Amniotic epithelial cell (primary cell): ENCODE measurements around the gene SPAG5.

ENCODE experiments used
- DNase-seq: peaks from one replicate; pipeline ENCODE4 v3.0.0-alpha.2; 2010; ENCODE audit warnings: low read depth

Gene SPAG5

GRCh38 chr17:28571361-28572122 lies 27.3 kb downstream of the SPAG5 start, which contains the start of gene PIGS:
Gene PIGS (minus strand): TSS chr17:28571524. CDS start chr17:28571496, 28 bp downstream.
- DNase-seq, result peak; percentile 82

DNA sequence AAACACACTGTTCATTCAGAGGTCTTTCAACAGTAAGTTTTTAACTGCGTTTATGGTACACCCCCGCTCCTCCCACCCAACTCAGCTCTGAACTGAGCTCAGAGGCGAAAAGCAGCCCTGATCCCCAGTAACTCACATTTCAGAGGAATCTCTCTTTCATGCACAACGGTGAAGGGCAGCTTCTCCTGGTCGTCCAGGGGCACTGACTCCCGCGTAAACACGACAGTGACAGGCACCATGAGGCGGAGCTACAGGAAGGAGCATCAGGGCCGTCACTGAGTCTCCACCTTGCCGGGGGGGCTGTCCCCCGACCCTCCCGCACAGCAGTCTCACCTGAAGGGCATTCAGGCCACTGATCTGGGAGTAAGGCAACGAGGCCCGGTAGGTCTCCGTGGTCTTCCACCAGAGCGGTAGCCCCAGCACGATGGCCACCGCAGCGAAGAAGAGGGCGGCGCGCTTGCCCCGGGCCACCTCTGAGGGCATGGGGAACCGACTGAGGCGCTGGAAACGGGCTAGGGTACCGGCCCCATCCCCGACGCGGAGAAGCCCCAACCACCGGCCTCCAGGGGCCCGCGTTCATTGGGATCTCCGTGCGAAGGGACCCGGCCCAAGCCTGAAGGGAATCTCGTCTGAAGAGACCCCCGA lies 28.0 kb downstream of the SPAG5 start:
- no peak for DNase-seq

- DNase-seq, result no peak
Measured at GRCh38 chr17:28569446-28569845, 29.4 kb downstream of the SPAG5 start.

GRCh38 chr17:28567604-28568003 lies 31.2 kb downstream of the SPAG5 start:
- no peak for DNase-seq

GRCh38 chr17:28563475-28563874 lies 35.4 kb downstream of the SPAG5 start:
- DNase-seq, result peak; percentile 82

DNA sequence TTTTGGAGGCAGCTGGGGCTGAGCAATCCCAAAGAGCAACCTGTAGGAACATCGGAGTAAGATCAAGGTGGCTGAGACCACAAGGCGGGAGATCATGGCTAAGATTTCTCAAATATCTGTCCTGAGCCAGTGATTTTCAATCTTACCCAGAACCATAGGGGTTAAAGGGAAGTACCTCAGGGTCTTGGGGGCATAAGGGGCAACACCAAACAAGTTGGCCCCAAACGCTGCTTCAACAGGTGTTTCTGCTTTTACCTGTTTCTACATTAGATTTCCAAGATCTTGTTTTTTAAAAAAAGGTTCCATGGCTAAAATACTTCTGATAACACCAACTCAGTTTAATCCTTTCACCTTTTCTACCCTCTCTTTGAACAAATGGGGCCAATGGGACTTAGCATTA lies 43.8 kb downstream of the SPAG5 start:
- DNase-seq, result no peak

DNA sequence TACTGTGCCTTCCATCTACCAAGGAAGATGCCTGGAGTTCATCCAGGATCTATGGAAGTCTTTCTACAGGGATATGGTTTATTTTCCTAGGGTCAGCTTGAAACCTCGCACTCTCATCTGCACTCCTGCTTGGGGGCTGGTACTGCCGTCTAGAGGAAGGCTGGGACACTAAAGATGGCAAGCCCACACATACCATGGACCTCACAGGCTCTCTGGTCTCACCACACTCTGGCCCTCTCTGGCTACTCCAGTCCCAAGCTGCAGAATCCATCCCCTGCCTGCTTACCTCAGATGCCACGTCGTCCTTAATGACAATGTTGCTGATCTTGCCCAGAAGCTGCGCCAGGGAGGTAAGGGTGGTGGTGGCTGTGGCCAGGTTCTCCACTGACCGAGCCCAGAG lies 44.3 kb downstream of the SPAG5 start:
- DNase-seq, result no peak

DNA sequence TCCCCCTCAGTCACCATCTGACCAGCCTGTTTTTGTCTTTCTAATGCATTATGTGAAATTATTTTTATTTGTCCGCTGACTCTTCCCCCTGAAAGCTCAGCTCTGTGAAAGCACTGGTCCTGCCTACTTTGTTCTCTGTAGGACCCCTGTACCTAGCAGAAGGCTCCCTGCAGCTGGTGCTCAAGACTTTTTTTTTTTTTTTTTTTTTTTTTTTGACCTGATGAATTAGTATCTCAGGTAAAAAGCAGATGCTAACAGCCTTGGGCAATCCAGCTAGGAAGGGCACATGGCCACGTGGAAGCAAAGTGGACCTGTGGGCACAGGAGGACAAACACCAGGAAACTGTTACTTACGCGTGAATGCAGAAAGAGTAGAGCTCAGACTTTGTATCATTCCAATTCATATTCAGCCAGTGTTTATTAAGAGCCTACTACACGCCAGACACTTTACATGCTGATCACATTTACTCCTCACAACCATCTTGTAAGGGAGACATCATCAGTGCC lies 45.8 kb downstream of the SPAG5 start:
- no peak for DNase-seq

- peak; percentile 51 for DNase-seq
Measured at GRCh38 chr17:28552176-28552999, 46.4 kb downstream of the SPAG5 start, which contains the start of gene UNC119. Gene UNC119 (minus strand): TSS chr17:28552624. CDS start chr17:28552557, 67 bp downstream.

DNA sequence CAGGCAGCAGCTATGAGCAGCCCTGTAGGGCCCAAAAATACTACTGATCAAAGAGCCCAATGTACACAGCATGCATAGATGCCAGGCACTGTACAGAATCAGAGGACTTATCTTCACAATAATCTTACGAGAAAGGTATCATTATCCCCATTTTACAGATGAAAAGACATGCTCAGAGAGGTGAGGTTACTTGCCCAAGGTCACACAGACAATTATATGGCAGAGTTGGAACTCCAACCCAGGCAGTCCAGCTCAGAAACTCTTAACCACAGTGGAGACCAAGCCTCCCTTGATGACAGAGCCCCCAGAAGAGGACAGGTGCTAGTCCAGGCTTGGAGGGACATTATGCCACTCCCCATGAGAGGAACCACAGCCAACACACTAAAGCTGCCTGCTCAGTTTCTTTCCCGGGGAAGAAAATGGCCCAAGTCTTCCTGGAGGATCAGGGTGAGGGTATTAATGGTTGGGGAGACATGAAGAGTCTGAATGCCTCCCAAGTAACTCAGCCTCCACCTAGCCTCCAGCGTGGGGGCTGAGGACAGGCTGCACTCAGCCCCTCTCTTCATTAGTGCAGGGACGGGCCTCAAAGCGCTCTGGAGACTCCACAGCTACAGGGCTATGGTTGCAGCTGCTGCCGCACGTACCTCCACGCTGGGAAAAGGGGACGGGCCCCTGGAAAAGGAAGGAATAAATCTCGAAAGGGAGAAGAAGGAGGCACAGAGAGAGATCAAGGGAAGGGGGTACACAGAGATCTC lies 47.2 kb downstream of the SPAG5 start:
- peak; percentile 9 for DNase-seq

GRCh38 chr17:28550858-28551257 lies 48.0 kb downstream of the SPAG5 start:
- DNase-seq, result no peak

DNA sequence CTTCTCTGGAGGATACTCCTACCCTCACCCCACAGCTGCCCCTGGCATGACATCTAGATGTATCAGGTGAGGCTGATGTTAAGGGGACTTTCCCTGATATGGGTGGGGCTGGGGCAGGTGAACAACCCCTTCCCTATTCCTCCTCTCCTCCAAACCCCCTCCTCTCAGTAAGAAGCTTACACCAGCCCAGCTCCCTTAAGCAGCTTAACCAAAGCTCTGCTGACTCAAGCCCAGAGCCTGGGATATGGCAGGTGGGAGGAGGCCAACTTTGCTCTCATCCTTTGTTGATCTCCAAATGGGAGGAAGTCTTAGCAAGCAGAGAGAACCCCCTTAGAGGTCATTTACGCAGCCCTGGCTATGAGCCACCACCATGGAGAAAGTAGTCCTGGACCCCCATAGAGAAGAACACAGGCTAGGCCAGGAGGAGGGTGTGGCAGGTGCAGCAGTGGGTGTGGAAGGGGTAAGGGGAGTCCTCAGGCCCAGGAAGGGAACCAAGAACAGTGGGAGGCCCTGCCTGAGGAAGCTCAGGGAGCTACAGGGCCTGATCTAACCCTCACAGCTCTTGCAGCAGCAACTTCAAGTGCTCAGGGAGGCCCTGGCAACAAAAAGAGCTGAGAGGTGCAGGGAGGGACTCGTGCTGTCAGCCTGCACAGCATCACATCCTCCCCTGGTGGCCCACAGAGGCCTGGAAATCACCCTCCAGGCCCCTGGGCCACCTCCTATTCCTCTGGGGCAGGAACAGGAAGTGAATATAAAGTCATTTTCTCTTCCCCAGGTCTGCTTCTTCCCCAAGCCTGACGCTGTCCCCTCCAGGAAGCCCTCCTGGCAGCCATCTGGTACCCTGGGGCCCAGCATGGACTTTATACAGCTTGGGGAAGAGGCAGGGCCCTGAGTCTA lies 49.3 kb downstream of the SPAG5 start:
- no peak for DNase-seq

DNA sequence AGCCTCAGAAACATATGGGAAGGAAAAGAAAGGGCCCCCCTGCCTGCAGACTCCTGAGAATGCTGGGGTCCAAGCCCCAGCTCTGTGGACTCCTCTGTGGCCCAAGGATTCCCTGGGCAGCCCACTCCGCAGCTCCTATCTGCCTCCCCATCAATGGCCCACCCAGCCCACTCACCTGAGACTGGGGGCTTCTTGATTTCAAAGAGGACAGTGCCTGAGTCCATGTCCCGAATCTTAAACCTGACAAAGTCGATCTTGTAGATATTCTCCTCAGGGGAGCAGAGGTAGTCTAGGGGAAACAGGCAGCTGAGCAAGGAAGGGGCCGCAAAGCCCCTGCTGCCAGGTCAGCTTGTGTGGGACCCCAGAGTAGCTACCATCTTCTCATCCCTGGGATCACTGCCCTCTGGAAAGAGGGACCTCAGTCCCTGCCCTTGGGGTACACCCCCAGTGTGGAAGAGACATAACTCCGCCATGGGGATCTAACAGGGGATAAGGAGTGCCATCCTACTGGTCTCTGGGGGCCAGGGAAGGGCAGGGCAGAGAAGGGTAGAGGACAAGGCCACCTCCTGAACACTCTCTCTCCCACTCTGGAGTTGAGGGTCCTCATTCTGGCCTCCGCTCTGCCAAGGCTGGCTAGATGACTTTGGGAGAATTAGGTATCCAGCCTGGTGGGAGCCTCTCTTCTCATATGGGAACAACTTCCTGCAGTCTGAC lies 50.3 kb downstream of the SPAG5 start:
- no peak for DNase-seq

GRCh38 chr17:28547623-28548416 lies 51.0 kb downstream of the SPAG5 start:
- peak; percentile 52 for DNase-seq

DNA sequence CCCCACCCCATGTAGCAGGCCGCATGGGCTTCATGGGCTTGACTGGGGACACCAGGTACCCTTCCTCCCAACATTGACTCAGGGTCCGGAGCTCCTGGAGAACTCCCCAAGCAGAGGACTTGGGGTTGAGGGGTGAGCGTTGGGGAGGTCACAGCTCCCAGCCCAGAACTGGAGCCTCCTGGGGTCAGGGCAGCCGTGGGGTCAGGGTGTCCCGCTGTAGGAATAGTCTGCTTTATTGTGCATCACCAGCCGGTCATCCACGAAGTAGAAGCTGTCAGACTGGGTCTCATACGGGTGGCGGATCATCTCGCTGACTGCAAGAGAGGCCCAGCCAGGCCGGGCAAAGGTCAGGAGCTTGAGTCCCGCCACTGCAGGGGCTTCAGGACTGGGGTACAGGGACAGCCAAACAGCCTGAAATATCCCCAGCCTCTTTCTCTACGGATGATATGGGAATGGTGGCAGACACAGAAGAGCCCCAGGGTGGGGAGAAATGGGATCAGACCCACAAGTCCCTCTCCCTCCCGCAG lies 51.7 kb downstream of the SPAG5 start:
- DNase-seq, result no peak

DNA sequence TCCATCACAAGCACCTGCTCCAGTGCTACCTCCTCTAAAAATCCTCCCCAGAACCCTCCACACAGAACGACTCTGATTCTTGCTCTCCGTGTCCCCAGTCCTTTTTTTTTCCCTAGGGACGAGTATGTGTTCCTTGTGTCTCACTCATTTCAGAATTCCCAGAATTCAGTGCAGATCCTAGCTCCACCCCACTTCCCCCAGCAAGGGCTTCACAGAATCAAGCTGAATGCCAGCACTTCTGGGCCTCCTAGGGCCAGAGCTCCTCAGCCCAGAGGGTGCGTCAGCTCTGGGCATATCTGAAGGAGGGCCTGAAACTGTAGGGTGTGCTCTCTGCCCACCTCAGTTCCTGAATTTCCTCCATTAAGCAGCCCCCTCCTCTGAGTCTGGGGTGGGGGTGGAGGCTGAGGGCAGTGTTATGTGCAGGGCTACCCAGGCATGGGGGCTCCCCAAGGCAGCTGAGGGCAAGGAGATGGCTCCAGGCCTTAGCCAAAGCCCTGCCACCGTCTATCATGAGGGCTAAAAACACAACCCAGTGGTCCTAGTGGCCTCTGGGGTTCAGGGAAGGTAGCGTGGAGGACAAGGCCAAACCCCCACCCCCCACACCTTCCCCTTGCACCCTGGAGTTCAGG lies 52.9 kb downstream of the SPAG5 start:
- DNase-seq, result peak; percentile 7

DNA sequence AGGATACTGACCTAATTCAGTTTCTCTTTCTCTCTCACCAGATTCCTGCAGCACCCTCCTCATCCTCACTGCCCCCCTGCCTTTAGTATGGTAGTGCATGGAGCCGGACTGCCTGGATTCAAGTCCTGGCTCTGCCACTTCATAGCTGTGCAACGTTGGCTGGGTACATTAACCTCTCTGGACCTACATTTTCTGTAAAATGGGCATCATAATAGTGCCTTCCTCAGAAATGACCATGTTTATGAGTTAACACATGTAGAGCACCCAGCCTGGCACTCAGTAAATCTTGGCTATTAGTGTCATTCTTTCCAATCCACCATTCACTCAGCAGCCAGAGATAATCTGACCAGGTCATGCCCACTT lies 53.7 kb downstream of the SPAG5 start:
- DNase-seq, result no peak

GRCh38 chr17:28544402-28545140 lies 54.3 kb downstream of the SPAG5 start:
- DNase-seq, result no peak
